ENCODE data around the gene SLC2A3.
"Not testable (repeated sequence)": the region's sequence is repeated elsewhere in the genome, so short reads cannot be mapped to it uniquely, and the experiment has no call there.

DNA sequence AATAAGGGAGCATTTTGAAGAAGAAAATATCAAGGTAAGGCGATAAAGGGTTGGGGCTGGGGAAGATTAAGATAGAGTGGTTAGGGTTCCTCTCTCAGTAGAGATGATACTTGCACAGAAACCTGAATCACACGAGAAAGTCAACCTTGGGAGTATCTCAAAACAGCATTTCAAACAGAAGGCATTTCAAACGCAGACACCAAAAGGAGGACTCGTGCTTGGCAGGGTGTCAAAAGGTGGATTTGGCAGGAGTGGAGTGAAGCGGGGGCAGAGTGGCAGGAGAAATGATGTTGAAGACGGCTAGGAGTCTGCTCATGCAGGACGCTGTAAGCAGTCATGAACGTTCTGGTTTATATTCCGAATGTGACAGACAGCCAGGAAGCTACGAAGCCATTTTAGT is 18.4 kb upstream of the SLC2A3 start:
- TF ChIP-seq CTCF, POLR2A (IDR thresholded peaks at IDR 0.05): not testable (repeated sequence)
